ENCODE results near the gene SPP1.
"Not testable (repeated sequence)": the region's sequence is repeated elsewhere in the genome, so short reads cannot be mapped to it uniquely, and the experiment has no call there.

Gene SPP1

GRCh38 chr4:87975466-87975865 is at the start of gene SPP1:
Gene SPP1 (plus strand): TSS chr4:87975714. CDS start chr4:87976896, 1,182 bp downstream.
- no peak for DNase-seq (ENCODE audit: low read depth in 2 of 3, low spot score in 1 of 3)

DNA sequence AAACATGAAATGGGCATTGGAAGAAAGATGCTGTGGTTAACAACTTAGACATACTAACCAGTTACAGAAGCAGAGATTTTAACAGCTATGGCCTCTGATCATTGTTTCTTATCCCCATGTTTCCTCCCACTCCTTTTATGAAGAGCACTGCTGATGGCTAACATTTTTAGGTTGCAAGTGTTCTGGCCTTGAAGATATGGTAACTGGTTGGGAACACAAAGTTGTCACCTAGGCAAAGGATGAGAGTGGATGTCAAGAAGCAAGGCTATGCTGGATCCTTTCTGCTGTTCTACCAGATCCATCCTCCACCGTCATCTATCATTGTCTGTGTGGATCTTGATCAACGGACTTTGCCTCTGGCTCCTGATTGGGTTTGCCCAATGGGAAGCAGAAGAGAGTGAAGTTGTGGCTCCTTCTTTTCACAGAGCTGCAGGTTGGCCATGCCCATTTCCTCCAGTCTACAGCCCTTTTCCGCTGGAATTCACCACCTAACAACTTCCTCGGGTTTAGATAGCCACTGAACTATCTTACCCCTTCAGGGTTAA is 48.9 kb upstream of the SPP1 start:
- DNase-seq (ENCODE audit: low read depth in 2 of 3, low spot score in 1 of 3) = no peak

DNA sequence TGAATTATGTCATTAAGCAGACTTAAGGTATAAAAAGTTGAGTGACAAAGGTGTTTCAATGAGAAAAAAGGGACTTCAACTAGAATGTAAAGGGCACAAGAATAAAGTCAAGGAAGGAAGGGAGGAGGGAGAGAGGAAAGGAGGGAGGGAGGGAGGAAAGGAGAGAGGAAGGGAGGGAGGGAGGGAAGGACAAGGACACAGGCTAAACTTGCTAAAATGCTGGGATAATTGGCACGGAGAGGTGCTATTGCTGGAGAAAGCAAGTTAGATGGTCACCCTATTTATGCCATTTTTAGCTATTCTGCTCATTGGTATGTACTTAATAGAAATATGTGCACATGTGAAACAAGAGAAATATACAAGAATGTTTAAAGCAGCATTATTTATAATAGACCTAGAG is 44.9 kb upstream of the SPP1 start:
- no peak for DNase-seq (ENCODE audit: low read depth in 2 of 3, low spot score in 1 of 3)

DNA sequence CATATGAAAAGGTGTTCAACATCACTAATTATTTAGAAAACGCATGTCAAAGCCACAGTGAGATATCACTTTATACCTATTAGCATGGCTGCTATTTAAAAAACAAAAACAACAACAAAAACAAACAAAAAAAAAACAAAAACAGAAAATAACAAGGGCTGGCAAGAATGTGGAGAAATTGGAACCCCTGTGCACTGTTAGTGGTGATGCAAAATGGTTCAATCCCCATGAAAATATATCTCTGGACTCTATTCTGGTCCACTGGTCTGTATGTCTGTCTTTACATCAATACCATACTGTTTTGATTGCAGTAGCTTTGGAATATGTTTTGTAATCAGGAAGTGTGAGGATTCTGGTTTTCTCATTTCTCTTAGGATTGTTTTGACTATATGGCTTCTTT is 43.6 kb upstream of the SPP1 start:
- no peak for DNase-seq (ENCODE audit: low read depth in 2 of 3, low spot score in 1 of 3)

DNA sequence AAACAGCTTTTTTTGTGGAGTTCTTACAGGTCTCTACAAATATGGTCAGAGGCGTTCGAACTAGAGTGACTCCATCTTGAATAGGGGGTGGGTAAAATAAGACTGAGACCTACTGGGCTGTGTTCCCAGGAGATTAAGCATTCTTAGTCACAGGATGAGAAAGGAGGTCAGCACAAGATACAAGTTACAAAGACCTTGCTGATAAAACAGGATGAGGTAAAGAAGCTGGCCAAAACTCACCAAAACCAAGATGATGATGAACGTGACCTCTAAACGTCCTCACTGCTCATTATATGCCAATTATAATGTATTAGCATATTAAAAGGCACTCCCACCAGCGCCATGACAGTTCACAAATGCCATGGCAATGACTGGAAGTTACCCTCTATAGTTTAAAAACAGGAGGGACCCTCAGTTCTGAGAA is 42.8 kb upstream of the SPP1 start:
- no peak for DNase-seq (ENCODE audit: low read depth in 2 of 3, low spot score in 1 of 3)

GRCh38 chr4:87933337-87933736 is 42.2 kb upstream of the SPP1 start:
- DNase-seq (ENCODE audit: low read depth in 2 of 3, low spot score in 1 of 3) = no peak

DNA sequence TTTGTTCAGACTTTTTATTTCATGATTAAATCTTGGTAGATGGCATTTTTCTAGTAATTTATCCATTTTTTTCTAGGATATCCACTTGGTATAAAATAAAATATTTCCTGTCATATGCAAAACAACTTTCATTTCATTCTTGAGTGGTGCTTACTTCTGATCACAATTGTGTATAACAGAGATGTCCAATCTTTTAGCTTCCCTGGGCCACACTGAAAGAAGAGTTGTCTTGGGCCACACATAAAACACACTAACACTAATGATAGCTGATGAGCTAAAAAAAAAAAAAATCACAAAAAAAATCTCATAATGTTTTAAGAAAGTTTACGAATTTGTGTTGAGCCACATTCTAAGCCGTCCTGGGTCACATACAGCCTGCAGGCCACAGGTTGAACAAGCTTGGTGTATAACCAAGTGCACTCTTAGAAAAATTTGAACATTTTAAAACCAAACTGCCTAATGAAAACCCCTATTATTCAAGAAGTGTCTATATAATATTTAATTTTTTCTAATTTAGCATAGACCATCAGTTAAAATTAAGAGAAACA is 41.3 kb upstream of the SPP1 start:
- no peak for DNase-seq (ENCODE audit: low read depth in 2 of 3, low spot score in 1 of 3)

DNA sequence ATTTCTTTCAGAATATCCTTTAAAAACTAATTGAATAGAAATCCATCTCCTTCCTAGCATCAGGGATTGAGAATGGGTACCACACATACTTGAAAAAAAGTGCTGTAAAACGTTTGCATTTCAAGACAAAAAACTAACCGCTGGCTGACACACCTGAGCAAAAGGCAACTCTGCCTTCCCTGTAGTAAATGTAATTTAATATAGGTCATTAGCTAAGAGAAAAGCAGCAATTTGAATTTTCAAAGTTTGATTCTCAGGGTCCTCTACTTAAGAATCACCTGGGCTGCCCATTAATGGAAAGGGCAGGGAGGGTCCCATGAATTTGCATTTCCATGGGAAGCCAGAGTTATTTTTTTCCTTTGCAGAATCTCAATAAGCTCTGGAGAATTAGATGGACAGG is 40.5 kb upstream of the SPP1 start:
- DNase-seq (ENCODE audit: low read depth in 2 of 3, low spot score in 1 of 3) = no peak

- not testable (repeated sequence) for DNase-seq (ENCODE audit: low read depth in 2 of 3, low spot score in 1 of 3)
Observed at GRCh38 chr4:87935954-87936353, 39.6 kb upstream of the SPP1 start.

DNA sequence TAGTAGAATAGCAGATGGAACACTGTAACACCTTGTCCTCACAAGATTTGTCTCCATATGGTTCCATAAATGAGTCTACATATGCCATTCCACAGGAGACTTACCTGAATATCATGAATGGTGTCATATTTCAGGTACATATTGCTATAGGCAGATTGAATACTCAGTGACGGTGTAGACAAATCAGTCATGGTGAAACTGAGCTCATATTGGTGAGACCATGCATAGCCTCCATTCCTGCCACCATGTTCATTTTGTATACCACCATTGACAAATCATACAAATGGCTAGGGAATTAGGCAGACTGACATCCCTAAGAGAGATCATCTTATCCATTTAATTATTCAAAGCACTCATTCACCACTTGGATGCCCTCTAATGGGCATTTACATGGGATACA is 38.0 kb upstream of the SPP1 start:
- DNase-seq (ENCODE audit: low read depth in 2 of 3, low spot score in 1 of 3) = no peak

- DNase-seq (ENCODE audit: low read depth in 2 of 3, low spot score in 1 of 3) = no peak
Observed at GRCh38 chr4:87938746-87939145, 36.8 kb upstream of the SPP1 start.

- DNase-seq (ENCODE audit: low read depth in 2 of 3, low spot score in 1 of 3) = no peak
Observed at GRCh38 chr4:87939978-87940690, 35.4 kb upstream of the SPP1 start.

DNA sequence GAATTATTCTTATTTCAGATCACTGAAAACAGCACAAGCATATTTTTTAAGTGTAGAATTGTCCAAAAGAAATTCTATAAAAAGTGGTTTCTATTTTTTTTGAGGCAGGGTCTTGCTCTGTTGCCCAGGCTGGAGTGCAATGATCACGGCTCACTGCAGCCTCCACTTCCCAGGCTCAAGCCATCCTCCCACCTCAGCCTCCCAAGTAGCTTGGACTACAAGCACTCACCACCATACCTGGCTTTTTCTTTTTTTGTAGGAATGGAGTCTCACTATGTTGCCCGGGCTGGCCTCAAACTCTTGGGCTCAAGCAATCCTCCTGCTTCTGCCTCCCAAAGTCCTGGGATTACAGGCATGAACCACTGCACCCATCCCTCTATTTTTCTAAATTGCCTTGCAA is 34.7 kb upstream of the SPP1 start:
- DNase-seq (ENCODE audit: low read depth in 2 of 3, low spot score in 1 of 3) = not testable (repeated sequence)

GRCh38 chr4:87941537-87942392 is 33.7 kb upstream of the SPP1 start:
- DNase-seq (ENCODE audit: low read depth in 2 of 3, low spot score in 1 of 3) = no peak

- no peak for DNase-seq (ENCODE audit: low read depth in 2 of 3, low spot score in 1 of 3)
Observed at GRCh38 chr4:87943660-87944149, 31.8 kb upstream of the SPP1 start.

- DNase-seq (ENCODE audit: low read depth in 2 of 3, low spot score in 1 of 3) = no peak
Observed at GRCh38 chr4:87944967-87945366, 30.5 kb upstream of the SPP1 start.

GRCh38 chr4:87946766-87947165 is 28.7 kb upstream of the SPP1 start:
- DNase-seq (ENCODE audit: low read depth in 2 of 3, low spot score in 1 of 3) = no peak

DNA sequence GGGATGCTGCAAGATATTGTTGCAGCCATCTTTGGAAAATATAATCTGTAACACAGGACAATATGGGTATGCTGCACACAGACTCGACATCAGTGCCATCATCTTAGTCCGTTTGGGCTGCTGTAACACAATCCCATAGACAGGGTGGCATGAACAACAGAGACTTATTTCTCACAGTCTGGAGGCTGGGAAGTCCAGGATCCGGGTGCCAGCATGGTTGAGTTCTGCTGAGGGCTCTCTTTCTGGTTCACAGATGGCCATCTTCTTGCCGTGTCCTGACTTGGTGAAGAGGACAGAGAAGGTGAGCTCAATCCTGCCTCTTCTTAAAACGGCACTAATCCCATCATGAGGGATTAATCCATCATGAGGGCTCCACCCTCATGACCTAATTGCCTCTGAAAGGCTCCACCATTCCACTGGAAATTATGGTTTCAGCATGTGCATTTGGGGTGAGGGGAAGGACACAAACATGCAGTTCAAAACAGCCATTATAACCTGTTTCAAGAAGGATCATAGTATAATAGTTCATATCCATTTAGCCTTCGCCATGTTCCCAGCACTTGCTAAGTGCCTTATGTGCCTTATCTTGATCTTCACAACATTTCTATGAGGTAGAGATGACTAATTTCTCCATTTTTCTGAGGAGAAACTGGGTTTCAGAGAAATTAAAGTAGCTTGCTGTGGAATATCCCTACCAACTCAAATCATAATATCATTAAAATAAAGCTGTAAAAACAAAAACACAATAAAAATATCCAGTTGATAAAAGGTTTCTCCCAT is 27.9 kb upstream of the SPP1 start:
- no peak for DNase-seq (ENCODE audit: low read depth in 2 of 3, low spot score in 1 of 3)

DNA sequence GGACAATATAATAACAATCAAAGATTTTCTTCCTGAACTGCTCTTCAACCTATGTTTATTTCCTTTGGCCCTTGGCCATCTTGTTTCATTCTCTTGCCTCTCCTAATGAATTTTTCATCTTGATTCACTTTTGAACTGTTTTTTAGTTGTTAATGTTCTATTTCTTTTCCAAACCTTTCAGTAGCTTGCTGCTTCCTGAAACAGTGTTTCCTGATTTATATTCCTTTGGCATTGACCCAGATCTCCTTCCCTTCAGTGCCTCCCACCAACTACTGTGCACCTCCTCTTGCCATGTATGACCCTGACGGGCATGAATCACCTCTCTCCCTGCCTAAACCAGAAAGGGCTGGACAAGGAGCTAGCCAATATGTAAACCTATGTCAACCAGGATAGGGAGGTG is 25.6 kb upstream of the SPP1 start:
- DNase-seq (ENCODE audit: low read depth in 2 of 3, low spot score in 1 of 3) = no peak

- no peak for DNase-seq (ENCODE audit: low read depth in 2 of 3, low spot score in 1 of 3)
Observed at GRCh38 chr4:87950493-87950892, 25.0 kb upstream of the SPP1 start.

- no peak for DNase-seq (ENCODE audit: low read depth in 2 of 3, low spot score in 1 of 3)
Observed at GRCh38 chr4:87950936-87951511, 24.5 kb upstream of the SPP1 start.

All from stimulated activated CD4-positive, alpha-beta T cell treated with anti-CD3 and anti-CD28 coated beads, Interleukin-12 subunit alpha, Interleukin-12 subunit beta, amount 100 ng/mL, for 48 hours (primary cell).